Effector CD4-positive, alpha-beta T cell (primary cell): ENCODE data around the gene ALOX15.
A peak's percentile ranks its signal among the peaks of the same experiment; 100 is the strongest.
"Not testable (repeated sequence)": the region's sequence is repeated elsewhere in the genome, so short reads cannot be mapped to it uniquely, and the experiment has no call there.

ENCODE experiments used
- DNase-seq: peaks from one replicate; pipeline ENCODE4 v3.0.0-alpha.2; 2020

ALOX15 gene

DNA sequence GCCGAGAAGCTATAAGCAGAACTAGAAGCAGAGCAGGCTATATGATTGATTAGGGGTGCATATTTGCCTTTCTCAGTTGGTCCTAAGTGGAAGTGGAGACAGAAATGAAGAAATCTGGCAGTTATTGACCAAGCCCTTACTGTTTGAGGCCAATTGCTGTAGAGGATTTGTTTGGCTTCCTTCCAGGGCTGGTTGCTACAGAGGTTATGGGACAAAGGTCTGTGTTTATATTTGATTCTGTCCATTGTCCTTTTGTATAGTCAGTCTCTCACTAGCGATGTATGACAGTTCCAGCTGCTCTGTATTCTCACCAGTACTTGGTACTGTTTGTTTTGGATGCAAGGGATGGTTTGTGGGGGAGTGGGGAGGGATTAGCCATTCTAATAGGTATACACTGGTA is 7.3 kb upstream of the ALOX15 start:
- no peak for DNase-seq

GRCh38 chr17:4645642-4646041 is 4.2 kb upstream of the ALOX15 start:
- no peak for DNase-seq

GRCh38 chr17:4643676-4644075 is 2.2 kb upstream of the ALOX15 start:
- no peak for DNase-seq

DNA sequence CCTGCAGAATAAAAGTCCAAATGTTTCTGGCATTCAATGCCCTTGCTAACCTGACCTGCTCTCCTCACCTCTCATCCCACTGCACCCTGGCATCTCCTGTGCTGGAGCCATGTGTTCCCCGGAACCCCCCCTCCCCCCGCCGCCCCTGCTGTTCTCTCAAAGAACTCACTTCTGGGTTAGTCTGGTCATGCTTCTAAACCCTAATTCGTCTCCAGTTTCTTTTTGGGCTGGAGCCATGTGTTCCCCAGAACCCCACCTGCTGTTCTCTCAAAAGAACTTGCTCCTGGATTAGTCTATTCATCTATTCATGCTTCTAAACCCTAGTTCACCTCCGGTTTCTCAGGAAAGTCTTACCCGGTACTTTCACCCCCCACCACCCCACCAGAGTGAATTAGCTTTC is 808 bp upstream of the ALOX15 start:
- no peak for DNase-seq

GRCh38 chr17:4640569-4641188 is 799 bp downstream of the ALOX15 start:
- DNase-seq: not testable (repeated sequence)

- DNase-seq: peak; percentile 4
These were observed 2.0 kb downstream of the ALOX15 start for GRCh38 chr17:4639301-4640059.

- DNase-seq: not testable (repeated sequence)
These were observed 2.7 kb downstream of the ALOX15 start for GRCh38 chr17:4638766-4639165.

- no peak for DNase-seq
These were observed 4.9 kb downstream of the ALOX15 start for GRCh38 chr17:4636474-4637100.

DNA sequence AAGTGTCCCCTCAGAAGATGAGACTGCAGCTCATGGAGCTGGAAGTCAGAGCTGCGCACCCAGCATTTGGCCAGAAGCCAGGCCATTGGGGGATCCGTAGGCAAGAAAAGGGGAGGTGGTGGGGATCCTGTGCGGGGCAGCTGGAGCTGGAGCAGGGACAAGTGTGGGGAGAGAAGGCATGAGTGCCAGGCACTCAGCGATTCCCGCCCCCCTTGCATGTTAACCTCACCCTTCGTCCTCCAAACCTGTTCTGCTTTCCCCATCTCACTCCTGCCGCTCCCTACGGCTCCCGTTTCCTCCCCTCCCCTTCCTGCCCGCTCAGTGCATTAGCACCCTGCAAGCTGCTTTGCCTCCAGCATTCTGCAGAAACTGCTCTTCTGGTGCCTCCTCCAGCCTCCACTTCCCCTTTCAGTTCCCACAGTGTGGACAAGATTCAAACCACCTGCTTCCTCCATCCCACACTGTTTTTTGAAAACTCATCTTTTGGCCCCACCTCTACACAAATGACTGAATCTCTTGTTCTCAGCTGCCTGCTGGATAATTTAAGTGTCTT is 5.6 kb downstream of the ALOX15 start:
- no peak for DNase-seq

DNA sequence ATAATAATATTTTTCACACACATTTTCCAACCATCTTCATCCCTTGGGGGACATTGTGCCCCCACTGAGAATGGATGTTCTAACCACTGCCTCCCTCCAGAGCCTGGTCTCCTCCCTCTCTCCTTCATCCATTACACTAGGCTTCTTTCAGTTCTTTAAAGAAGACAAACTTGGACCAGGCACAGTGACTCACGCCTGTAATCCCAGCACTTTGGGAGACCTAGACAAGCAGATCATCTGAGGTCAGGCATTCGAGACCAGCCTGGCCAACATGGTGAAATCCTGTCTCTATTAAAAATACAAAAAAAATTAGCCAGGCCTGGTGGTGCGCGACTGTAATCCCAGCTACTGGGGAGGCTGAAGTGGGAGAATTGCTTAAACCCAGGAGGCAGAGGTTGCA is 6.5 kb downstream of the ALOX15 start:
- DNase-seq: no peak

GRCh38 chr17:4633643-4634042 is 7.8 kb downstream of the ALOX15 start:
- no peak for DNase-seq

GRCh38 chr17:4632581-4632920 is 8.9 kb downstream of the ALOX15 start:
- DNase-seq: no peak

- no peak for DNase-seq
These were observed 9.5 kb downstream of the ALOX15 start for GRCh38 chr17:4631836-4632580.

- DNase-seq: no peak
These were observed 10.0 kb downstream of the ALOX15 start for GRCh38 chr17:4631431-4631830.

DNA sequence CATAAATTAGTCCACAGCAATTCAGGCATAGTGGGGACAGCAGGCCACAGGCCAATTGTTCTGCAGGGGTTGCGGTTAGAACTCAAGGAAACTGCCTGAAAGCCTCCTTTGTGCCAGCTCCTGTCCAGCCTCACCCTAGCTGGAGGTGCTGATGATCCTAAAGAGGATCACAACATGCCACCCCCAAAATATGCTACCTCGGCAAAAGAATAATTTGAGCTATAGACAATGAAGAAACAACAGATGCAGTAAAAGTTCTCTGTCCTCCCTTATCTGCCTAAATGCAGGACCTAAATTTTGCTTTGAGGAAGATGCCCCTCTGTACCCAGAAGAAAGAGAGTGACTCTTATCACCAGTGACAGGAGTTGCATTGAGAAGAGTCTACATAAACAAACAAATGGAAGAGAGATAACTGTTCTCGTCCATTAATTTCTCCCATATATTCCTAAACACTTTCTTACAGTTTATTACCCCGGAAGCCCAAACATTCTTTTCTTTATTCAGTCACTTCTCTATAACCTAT is 14.7 kb downstream of the ALOX15 start:
- no peak for DNase-seq

GRCh38 chr17:4625181-4625617 is 16.3 kb downstream of the ALOX15 start:
- DNase-seq: no peak

DNA sequence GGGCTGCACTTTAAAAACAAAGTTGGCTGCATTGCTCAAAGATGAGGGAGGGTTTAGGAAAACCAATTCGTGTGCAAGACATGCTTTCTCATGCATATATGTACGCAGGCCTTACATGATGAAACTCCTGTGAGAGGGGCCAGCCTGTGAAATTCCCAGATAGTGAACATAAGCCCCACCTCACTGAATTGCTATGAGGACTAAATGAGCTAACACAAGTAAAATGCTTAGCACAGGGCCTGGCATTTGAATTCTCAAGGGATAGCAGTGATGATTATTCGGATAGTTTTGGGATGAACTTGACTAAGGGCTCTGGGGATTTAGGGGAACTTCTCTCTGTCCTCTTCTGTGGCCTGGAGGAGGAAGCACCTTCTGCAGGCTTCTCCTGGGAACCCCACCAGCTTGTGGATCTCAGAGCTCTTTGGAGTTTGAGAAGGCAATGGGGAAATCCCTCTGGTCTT is 17.0 kb downstream of the ALOX15 start:
- not testable (repeated sequence) for DNase-seq

- no peak for DNase-seq
These were observed 18.2 kb downstream of the ALOX15 start for GRCh38 chr17:4623249-4623648.

DNA sequence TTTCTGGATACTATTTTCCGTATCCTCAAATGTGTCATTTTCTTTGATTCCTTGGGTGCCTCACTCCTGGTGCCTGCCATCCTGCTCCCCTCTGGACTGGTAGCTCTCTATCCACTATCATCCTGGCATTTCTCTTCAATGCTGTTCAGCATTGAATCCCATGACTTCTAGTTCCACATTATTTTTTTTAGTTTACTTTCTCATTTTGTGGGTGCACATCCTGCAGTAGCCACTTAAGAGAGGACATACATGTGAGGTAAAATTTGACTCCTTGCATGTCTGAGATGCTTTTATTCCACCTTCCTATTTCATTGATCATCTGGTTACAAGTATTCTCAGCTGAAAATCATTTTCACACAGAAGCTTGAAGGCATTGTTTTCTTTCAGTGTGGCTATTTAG is 19.1 kb downstream of the ALOX15 start:
- no peak for DNase-seq

GRCh38 chr17:4620531-4621101 is 20.9 kb downstream of the ALOX15 start:
- DNase-seq: no peak

GRCh38 chr17:4617590-4618351 is 23.7 kb downstream of the ALOX15 start:
- no peak for DNase-seq

- no peak for DNase-seq
These were observed 24.4 kb downstream of the ALOX15 start for GRCh38 chr17:4617090-4617489.
